HT1080 (cell line): ENCODE results near the gene LUC7L3. TPM values are rescaled to one million over a fixed set of nuclear protein-coding genes. Genes with fewer than 3 reads are reported as not detected.
A peak's percentile ranks its signal among the peaks of the same experiment; 100 is the strongest.
"Not testable (repeated sequence)": the region's sequence is repeated elsewhere in the genome, so short reads cannot be mapped to it uniquely, and the experiment has no call there.

ENCODE experiments used
- DNase-seq: peaks from one replicate; pipeline ENCODE4 v3.0.0-alpha.2; 2015; ENCODE audit warnings: low read depth
- polyA plus RNA-seq, 2 experiments: library from polyadenylated mRNA; depleted of rRNA; stranded (reverse); fragments of >200 nt; gene quantifications; 2 replicates each; pipeline ENCODE4 v1.2.3, GENCODE V29; 2015
- total RNA-seq: library from RNA; depleted of rRNA; stranded (reverse); fragments of >200 nt; shearing (Covaris generic); gene quantifications from 2 replicates; pipeline ENCODE4 v1.2.3, GENCODE V29; 2014; rRNA removed

LUC7L3 gene
- total RNA-seq, result 41.7 and 45.9 TPM in 2 replicates
- polyA plus RNA-seq (2015; cell fraction: cytosol; rRNA removed), result 50.5 and 57.4 TPM in 2 replicates
- polyA plus RNA-seq (2015; cell fraction: nucleus; rRNA removed), result 416 and 533 TPM in 2 replicates

GRCh38 chr17:50719144-50719923 is at the start of gene LUC7L3:
TSS of gene LUC7L3 (plus strand) at chr17:50719603. CDS start at chr17:50719733, 130 bp downstream.
- peak; percentile 94 for DNase-seq

- DNase-seq, result no peak
These were observed 47.3 kb upstream of the LUC7L3 start for GRCh38 chr17:50672071-50672470.

GRCh38 chr17:50672831-50673551 is 46.4 kb upstream of the LUC7L3 start:
- no peak for DNase-seq

- no peak for DNase-seq
These were observed 44.2 kb upstream of the LUC7L3 start for GRCh38 chr17:50675190-50675589.

- no peak for DNase-seq
These were observed 43.8 kb upstream of the LUC7L3 start for GRCh38 chr17:50675627-50676026.

- no peak for DNase-seq
These were observed 43.1 kb upstream of the LUC7L3 start for GRCh38 chr17:50676065-50676975.

- no peak for DNase-seq
These were observed 41.5 kb upstream of the LUC7L3 start for GRCh38 chr17:50677851-50678375.

- DNase-seq, result no peak
These were observed 40.3 kb upstream of the LUC7L3 start for GRCh38 chr17:50679008-50679544.

- DNase-seq, result no peak
These were observed 39.3 kb upstream of the LUC7L3 start for GRCh38 chr17:50680126-50680525.

- not testable (repeated sequence) for DNase-seq
These were observed 38.7 kb upstream of the LUC7L3 start for GRCh38 chr17:50680543-50681262.

- DNase-seq, result peak; percentile 86
These were observed 37.9 kb upstream of the LUC7L3 start for GRCh38 chr17:50681263-50682200.

- DNase-seq, result no peak
These were observed 37.0 kb upstream of the LUC7L3 start for GRCh38 chr17:50682441-50682840.

GRCh38 chr17:50682938-50683337 is 36.5 kb upstream of the LUC7L3 start:
- DNase-seq, result no peak

- DNase-seq, result no peak
These were observed 35.7 kb upstream of the LUC7L3 start for GRCh38 chr17:50683434-50684287.

GRCh38 chr17:50684288-50684611 is 35.2 kb upstream of the LUC7L3 start:
- no peak for DNase-seq

GRCh38 chr17:50684612-50685333 is 34.6 kb upstream of the LUC7L3 start:
- DNase-seq, result no peak

GRCh38 chr17:50685334-50685665 is 34.1 kb upstream of the LUC7L3 start:
- DNase-seq, result no peak
